Measurements from ENCODE around the gene COX14.
A peak's percentile ranks its signal among the peaks of the same experiment; 100 is the strongest.

COX14 gene

GRCh38 chr12:50070314-50071060 is 41.5 kb upstream of the COX14 start (continued):
- TF ChIP-seq ZBTB44 (tag by site-specific recombination; IDR thresholded peaks at IDR 0.05) (no peak), ZNF202 (tag by site-specific recombination; IDR thresholded peaks at IDR 0.05; ENCODE audit: borderline replicate concordance) (no peak), KLF7 (tag by site-specific recombination; IDR thresholded peaks at IDR 0.05; ENCODE audit: borderline replicate concordance) (no peak), ZNF449 (tag by site-specific recombination; IDR thresholded peaks at IDR 0.05) (no peak), KLF17 (tag by site-specific recombination; IDR thresholded peaks at IDR 0.05) (peak; percentile 53; the same call in 1 of the 2 replicates), ZSCAN16 (tag by site-specific recombination; IDR thresholded peaks at IDR 0.05) (no peak), ZNF501 (tag by site-specific recombination; IDR thresholded peaks at IDR 0.05) (no peak), ZNF76 (tag by site-specific recombination; IDR thresholded peaks at IDR 0.05; ENCODE audit: borderline replicate concordance, low read depth) (no peak), ZNF37A (tag by site-specific recombination; IDR thresholded peaks at IDR 0.05) (no peak), ZNF629 (tag by site-specific recombination; IDR thresholded peaks at IDR 0.05) (no peak), ZNF660 (tag by site-specific recombination; IDR thresholded peaks at IDR 0.05) (peak; percentile 98), ZNF311 (tag by site-specific recombination; IDR thresholded peaks at IDR 0.05; ENCODE audit: borderline replicate concordance) (no peak), SP2 (tag by site-specific recombination; IDR thresholded peaks at IDR 0.05) (no peak), ZNF354C (tag by site-specific recombination; IDR thresholded peaks at IDR 0.05; ENCODE audit: borderline replicate concordance, low read depth) (no peak), ZNF585B (tag by site-specific recombination; IDR thresholded peaks at IDR 0.05) (no peak), ZNF248 (tag by site-specific recombination; IDR thresholded peaks at IDR 0.05) (no peak), KLF16 (tag by site-specific recombination; IDR thresholded peaks at IDR 0.05) (no peak), ZNF571 (tag by site-specific recombination; IDR thresholded peaks at IDR 0.05) (no peak), ZNF223 (tag by site-specific recombination; IDR thresholded peaks at IDR 0.05) (0 out of 2 replicates have a peak, but pooled peaks have one; percentile 22), PRDM10 (tag by site-specific recombination; IDR thresholded peaks at IDR 0.05) (no peak), ZNF16 (tag by site-specific recombination; IDR thresholded peaks at IDR 0.05; ENCODE audit: low read depth) (no peak), TRIM28 (IDR thresholded peaks at IDR 0.05; ENCODE audit: borderline replicate concordance, low read length) (no peak), ZNF747 (tag by site-specific recombination; IDR thresholded peaks at IDR 0.05) (no peak), ZNF623 (tag by site-specific recombination; IDR thresholded peaks at IDR 0.05) (no peak), MEIS1 (CRISPR knock-in tag; IDR thresholded peaks at IDR 0.05; ENCODE audit: borderline replicate concordance) (no peak), ZIC2 (tag by site-specific recombination; IDR thresholded peaks at IDR 0.05) (no peak), RBAK (tag by site-specific recombination; IDR thresholded peaks at IDR 0.05) (no peak), GFI1B (tag by site-specific recombination; IDR thresholded peaks at IDR 0.05) (no peak), MYNN (tag by site-specific recombination; IDR thresholded peaks at IDR 0.05; ENCODE audit: borderline replicate concordance) (no peak), TSHZ1 (tag by site-specific recombination; IDR thresholded peaks at IDR 0.05; ENCODE audit: borderline replicate concordance) (no peak)

Data from HEK293 (cell line).